GM19351 (cell line): ENCODE data around the gene PLXND1.

Experiments used
- ATAC-seq: cut with Tn5 transposase; IDR thresholded peaks from one replicate; pipeline ENCODE4 v1.9.1; 2021; ENCODE audit warnings: mild to moderate bottlenecking, moderate library complexity; ENCODE audit not compliant: unreplicated experiment

PLXND1 gene

DNA sequence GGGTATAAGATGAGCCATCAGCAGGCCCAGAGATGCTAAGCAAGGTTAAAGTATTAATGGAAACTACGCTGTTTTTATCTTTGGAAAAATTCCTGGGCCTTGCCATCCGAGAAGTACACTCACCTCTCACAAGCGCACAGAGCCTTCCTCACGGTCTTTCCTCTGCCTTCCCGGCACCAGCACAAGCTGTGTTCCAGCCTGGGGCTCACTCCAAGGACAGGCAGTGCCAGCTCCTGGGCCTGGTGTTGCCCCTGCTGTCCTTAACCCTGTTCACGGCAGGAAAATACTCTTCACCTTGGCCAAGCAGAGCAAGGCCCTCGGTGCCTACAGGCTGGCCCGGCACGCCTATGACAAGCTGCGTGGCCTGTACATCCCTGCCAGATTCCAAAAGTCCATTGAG lies 92.4 kb downstream of the PLXND1 start:
- no peak for ATAC-seq

DNA sequence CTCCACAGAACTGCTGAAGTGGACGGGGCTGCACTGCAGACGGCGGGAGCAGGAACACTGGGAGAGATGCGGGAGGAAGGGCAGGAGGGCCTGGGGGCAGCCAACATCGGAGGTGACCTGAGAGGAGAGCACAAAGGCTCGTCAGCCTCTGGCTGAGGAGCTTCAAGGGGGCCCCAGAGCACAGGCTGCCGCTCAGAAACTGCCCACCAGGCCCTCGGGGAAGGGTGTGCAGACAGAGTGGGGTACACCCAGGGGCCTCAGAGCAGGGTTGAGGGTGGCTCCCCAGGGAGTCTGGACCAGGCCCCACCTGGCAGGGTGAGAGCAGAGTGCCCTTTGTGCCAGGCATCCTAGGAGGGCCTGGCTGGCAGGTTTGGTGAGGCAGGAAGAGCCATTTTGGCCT lies 92.8 kb downstream of the PLXND1 start:
- no peak for ATAC-seq

DNA sequence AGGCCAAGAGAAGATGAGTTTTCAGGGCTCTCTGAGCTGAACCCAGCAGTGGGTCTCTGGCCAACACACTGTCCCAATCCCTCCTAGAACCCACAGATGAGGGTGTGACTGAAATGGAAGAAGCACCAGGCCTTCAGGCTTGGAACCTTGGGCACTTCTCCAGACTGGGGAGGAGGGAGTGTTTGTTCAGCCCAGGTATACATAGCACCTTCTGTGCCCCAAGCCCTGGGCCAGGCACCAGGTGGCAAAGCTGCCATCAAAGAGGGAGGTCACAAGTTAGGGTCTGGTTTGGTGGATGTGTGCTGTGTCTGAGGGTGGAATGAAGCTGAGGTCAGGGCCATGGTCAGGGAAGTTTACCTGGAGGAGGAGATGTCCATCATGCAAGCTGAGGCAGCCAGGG lies 93.9 kb downstream of the PLXND1 start:
- no peak for ATAC-seq

DNA sequence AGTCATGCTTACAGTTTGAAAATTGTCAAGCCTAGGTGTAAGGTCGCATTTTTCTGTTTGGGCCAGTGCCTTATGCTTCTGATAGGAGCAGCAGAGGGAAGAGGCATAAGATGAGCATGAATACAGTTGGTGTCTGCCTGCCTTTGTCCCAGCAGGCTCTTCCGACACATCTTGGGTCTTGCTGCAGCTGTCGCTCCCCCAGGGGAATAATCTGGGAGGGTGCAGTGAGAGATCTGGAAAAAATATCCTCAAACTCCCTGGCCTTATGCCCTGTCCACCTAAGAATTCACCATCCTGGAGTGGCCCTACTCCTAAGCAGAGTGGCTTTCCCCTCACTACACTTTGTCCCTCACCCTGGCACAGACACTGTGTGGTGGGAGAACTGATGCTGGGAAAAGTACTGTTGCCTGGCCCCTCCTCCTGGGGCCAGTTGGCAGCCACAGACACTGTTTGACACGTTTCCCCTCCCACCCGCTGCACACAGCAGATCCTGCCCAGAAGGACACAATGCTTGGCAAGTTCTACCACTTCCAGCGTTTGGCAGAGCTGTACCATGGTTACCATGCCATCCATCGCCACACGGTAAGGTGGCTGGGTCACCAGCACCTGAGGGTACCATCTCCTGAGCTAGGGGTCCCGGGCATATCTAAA lies 99.2 kb downstream of the PLXND1 start:
- ATAC-seq, result no peak

DNA sequence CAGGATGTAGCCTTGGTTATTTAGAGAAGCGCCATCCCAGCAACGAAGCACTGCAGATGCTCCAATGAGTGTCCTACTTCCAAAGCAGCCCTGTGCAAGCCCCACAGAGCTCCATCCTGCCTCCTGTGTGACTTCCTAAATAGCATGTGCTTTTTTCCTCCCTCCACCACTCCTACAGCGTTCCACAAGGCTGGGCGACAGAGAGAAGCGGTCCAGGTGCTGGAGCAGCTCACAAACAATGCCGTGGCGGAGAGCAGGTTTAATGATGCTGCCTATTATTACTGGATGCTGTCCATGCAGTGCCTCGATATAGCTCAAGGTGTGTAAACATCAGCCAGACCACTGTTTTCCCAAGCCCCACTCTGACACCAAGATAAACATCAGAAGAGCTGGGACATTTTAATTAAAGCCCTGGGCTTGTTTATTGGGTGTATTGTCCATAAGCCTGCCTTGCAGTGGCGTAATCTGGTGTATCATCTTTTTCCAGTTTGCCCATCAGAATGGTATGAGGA lies 100.2 kb downstream of the PLXND1 start:
- no peak for ATAC-seq

DNA sequence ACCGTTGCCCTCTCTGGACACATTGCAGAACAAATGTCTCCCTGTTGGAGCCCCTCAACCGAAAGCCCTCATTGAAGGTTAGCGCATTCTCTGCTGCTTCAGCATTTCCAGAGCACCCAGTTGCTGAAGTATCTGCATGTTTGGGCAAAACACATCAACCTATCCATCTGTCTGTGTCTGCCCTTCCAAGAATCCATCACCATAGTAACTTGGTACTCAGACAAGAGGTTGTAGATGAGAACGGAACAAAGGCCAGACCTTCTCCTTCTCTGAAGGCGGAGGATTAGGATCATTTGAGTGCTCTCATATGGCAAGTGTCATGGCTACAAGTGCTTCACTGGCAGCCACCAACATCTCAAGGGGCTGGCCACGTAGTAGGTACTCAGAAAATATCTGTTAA lies 101.1 kb downstream of the PLXND1 start:
- no peak for ATAC-seq
